CD8-positive, alpha-beta memory T cell (primary cell): ENCODE results near the gene PDZD2. TPM values are rescaled to one million over a fixed set of nuclear protein-coding genes. Genes with fewer than 3 reads are reported as not detected.

ENCODE experiments used
- CTCF ChIA-PET: fragments of 350-600 bp; sonication (Branson Sonifier 250); formaldehyde crosslinking; loops from one replicate; lab custom pipeline; 2021; ENCODE audit warnings: antibody characterized with exemption; lab: Charles Lee
- POLR2A ChIA-PET: fragments of 350-600 bp; sonication (Branson Sonifier 250); formaldehyde crosslinking; loops from one replicate; lab custom pipeline; 2021; ENCODE audit warnings: antibody characterized with exemption; lab: Charles Lee
- DNase-seq, 5 donors: peaks; one replicate each; pipeline versions ENCODE4 v3.0.0 to v3.0.0-alpha.2; 2020 to 2022; ENCODE audit warnings: mixed read lengths in 1 of 5
- H3K27ac ChIP-seq: one replicate; pipeline ENCODE4 v1.7.0; 2013; ENCODE audit warnings: low read depth, mild to moderate bottlenecking, low read length, moderate library complexity
- H3K27me3 ChIP-seq: 2 replicates; pipeline ENCODE4 v1.7.0; 2013; ENCODE audit warnings: low read length, mild to moderate bottlenecking; ENCODE audit not compliant: insufficient read depth, poor library complexity, severe bottlenecking
- H3K36me3 ChIP-seq: 2 replicates; pipeline ENCODE4 v1.7.0; 2013; ENCODE audit warnings: mild to moderate bottlenecking, low read length, moderate library complexity; ENCODE audit not compliant: insufficient read depth
- H3K4me1 ChIP-seq: 2 replicates; pipeline ENCODE4 v1.7.0; 2013; ENCODE audit warnings: mild to moderate bottlenecking, low read length, moderate library complexity; ENCODE audit not compliant: insufficient read depth
- H3K4me3 ChIP-seq: 2 replicates; pipeline ENCODE4 v1.7.0; 2013; ENCODE audit warnings: mild to moderate bottlenecking, low read length
- H3K9me3 ChIP-seq: 2 replicates; pipeline ENCODE4 v1.7.0; 2013; ENCODE audit warnings: mild to moderate bottlenecking, low read length
- H3K27ac Mint-ChIP-seq, 8 donors: one replicate each; pipeline ENCODE4 v1.8.0; 2020 to 2021; ENCODE audit warnings: mixed read lengths in 8 of 8, mild to moderate bottlenecking in 6 of 8, inconsistent platforms in 3 of 8, moderate library complexity in 3 of 8
- H3K27me3 Mint-ChIP-seq, 2 donors: one replicate each; pipeline ENCODE4 v1.8.0; 2020 to 2021; ENCODE audit warnings: mixed read lengths in 2 of 2, mild to moderate bottlenecking in 1 of 2, moderate library complexity in 1 of 2
- H3K36me3 Mint-ChIP-seq, 3 donors: one replicate each; pipeline ENCODE4 v1.8.0; 2020 to 2021; ENCODE audit warnings: mixed read lengths in 3 of 3, inconsistent platforms in 1 of 3, mild to moderate bottlenecking in 1 of 3
- H3K4me1 Mint-ChIP-seq, 3 donors: one replicate each; pipeline ENCODE4 v1.8.0; 2020 to 2021; ENCODE audit warnings: mixed read lengths in 3 of 3, inconsistent platforms in 1 of 3, mild to moderate bottlenecking in 1 of 3
- H3K4me3 Mint-ChIP-seq, 7 donors: one replicate each; pipeline ENCODE4 v1.8.0; 2020 to 2021; ENCODE audit warnings: mixed read lengths in 7 of 7, mild to moderate bottlenecking in 6 of 7, moderate library complexity in 4 of 7, inconsistent platforms in 2 of 7
- H3K9me3 Mint-ChIP-seq, 5 donors: one replicate each; pipeline ENCODE4 v1.8.0; 2020 to 2022; ENCODE audit warnings: mixed read lengths in 5 of 5, mild to moderate bottlenecking in 3 of 5, moderate library complexity in 2 of 5, inconsistent platforms in 1 of 5
- polyA plus RNA-seq: library from polyadenylated mRNA; unstranded; fragments of 300-500 nt; fragmentation: Illumina TruSeq; gene quantifications from one replicate; pipeline ENCODE4 v1.2.3, GENCODE V29; 2021
- total RNA-seq, 2 experiments: library from RNA; stranded (reverse); gene quantifications; one replicate each; pipeline ENCODE4 v1.2.3, GENCODE V29; 2021

The PDZD2 gene
- total and polyA plus RNA-seq, 3 experiments from 2014 or later, result 0.15 to 0.40 (median 0.27) TPM

GRCh38 chr5:32000731-32001130 lies 361.8 kb downstream of the PDZD2 start:
- Mint-ChIP-seq H3K27ac (no peak overlapping the region), H3K36me3 (no peaks in the 10 kb centered on the region), H3K9me3 (peaks cover 0 to 2% (median 0%) of the 10 kb centered on the region in 5 donors), H3K4me1 (no peaks in the 10 kb centered on the region), H3K27me3 (peaks cover 0 to 4% of the 10 kb centered on the region in 2 donors), H3K4me3 (no peak overlapping the region)
- no peak overlapping the region for H3K4me3 ChIP-seq
- ChIA-PET CTCF (interaction anchor here (1.3 kb wide), 1 partner anchor 9 kb away, joined by 4 read pairs; no protein-coding TSS in a partner anchor), POLR2A (no interaction called here)
- H3K9me3 ChIP-seq, result no peaks in the 10 kb centered on the region
- no peaks in the 10 kb centered on the region for H3K4me1 ChIP-seq
- H3K36me3 ChIP-seq, result no peaks in the 10 kb centered on the region
- no peaks in the 10 kb centered on the region for H3K27me3 ChIP-seq
- no peak for DNase-seq
- no peak overlapping the region for H3K27ac ChIP-seq

GRCh38 chr5:32001284-32001683 lies 362.4 kb downstream of the PDZD2 start:
- H3K4me3 Mint-ChIP-seq, result no peak overlapping the region
- H3K4me3 ChIP-seq, result no peak overlapping the region
- POLR2A ChIA-PET, result no interaction called here
- peaks cover 0 to 4% of the 10 kb centered on the region in 2 donors for H3K27me3 Mint-ChIP-seq
- no peaks in the 10 kb centered on the region for H3K36me3 ChIP-seq
- H3K9me3 Mint-ChIP-seq, result peaks cover 0 to 2% (median 0%) of the 10 kb centered on the region in 5 donors
- H3K36me3 Mint-ChIP-seq, result no peaks in the 10 kb centered on the region
- H3K27ac ChIP-seq, result no peak overlapping the region
- CTCF ChIA-PET, result interaction anchor here (0.6 to 1.3 kb wide), 2 partner anchors 9 to 16 kb away, joined by 3 to 4 read pairs; no protein-coding TSS in a partner anchor
- no peaks in the 10 kb centered on the region for H3K27me3 ChIP-seq
- no peaks in the 10 kb centered on the region for H3K4me1 ChIP-seq
- no peaks in the 10 kb centered on the region for H3K4me1 Mint-ChIP-seq
- no peak for DNase-seq
- H3K27ac Mint-ChIP-seq, result no peak overlapping the region
- H3K9me3 ChIP-seq, result no peaks in the 10 kb centered on the region

DNA sequence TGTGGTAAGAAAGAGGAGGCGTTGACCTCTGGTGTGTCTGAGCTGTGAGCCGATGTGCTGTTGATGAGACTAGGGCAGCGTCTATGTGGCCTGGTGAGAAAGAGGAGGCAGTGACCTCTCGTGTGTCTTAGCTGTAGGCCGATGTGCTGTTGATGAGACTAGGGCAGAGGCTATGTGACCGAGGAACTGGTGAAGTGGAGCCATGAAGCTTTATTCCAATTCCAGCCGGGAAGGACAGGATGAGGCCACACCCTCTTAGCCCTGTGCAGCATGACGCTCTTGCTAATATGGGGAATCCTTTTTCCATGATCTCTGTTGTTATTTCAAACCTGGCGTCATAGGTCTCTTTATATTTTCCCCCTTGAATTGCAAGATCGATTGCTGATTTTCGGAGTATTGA lies 362.8 kb downstream of the PDZD2 start:
- Histone ChIP-seq H3K4me1 (no peaks in the 10 kb centered on the region), H3K4me3 (no peak overlapping the region), H3K9me3 (no peaks in the 10 kb centered on the region), H3K36me3 (no peaks in the 10 kb centered on the region), H3K27ac (no peak overlapping the region), H3K27me3 (no peaks in the 10 kb centered on the region)
- Mint-ChIP-seq H3K27ac (no peak overlapping the region), H3K36me3 (no peaks in the 10 kb centered on the region), H3K4me1 (no peaks in the 10 kb centered on the region), H3K9me3 (peaks cover 0 to 2% (median 0%) of the 10 kb centered on the region in 5 donors), H3K4me3 (no peak overlapping the region), H3K27me3 (peaks cover 0 to 4% of the 10 kb centered on the region in 2 donors)
- ChIA-PET POLR2A (no interaction called here), CTCF (interaction anchor here (0.6 kb wide), 1 partner anchor 16 kb away, joined by 3 read pairs; no protein-coding TSS in a partner anchor)
- DNase-seq, result no peak

- H3K4me3 Mint-ChIP-seq, result no peak overlapping the region
- Histone ChIP-seq H3K27me3 (no peaks in the 10 kb centered on the region), H3K9me3 (no peaks in the 10 kb centered on the region), H3K4me1 (no peaks in the 10 kb centered on the region), H3K27ac (no peak overlapping the region), H3K36me3 (no peaks in the 10 kb centered on the region), H3K4me3 (no peak overlapping the region)
- POLR2A ChIA-PET, result no interaction called here
- no peak overlapping the region for H3K27ac Mint-ChIP-seq
- no peaks in the 10 kb centered on the region for H3K4me1 Mint-ChIP-seq
- peaks cover 0 to 4% of the 10 kb centered on the region in 2 donors for H3K27me3 Mint-ChIP-seq
- peaks cover 0 to 2% (median 0%) of the 10 kb centered on the region in 5 donors for H3K9me3 Mint-ChIP-seq
- DNase-seq, result no peak
- CTCF ChIA-PET, result no interaction called here
- no peaks in the 10 kb centered on the region for H3K36me3 Mint-ChIP-seq
Measured at GRCh38 chr5:32002755-32003154, 363.8 kb downstream of the PDZD2 start.

- H3K27me3 ChIP-seq, result no peaks in the 10 kb centered on the region
- Mint-ChIP-seq H3K36me3 (no peaks in the 10 kb centered on the region), H3K27ac (no peak overlapping the region), H3K27me3 (peaks cover 0 to 4% of the 10 kb centered on the region in 2 donors), H3K4me3 (no peak overlapping the region), H3K4me1 (no peaks in the 10 kb centered on the region), H3K9me3 (peaks cover 0 to 4% (median 0%) of the 10 kb centered on the region in 5 donors)
- CTCF ChIA-PET, result no interaction called here
- H3K4me3 ChIP-seq, result no peak overlapping the region
- H3K9me3 ChIP-seq, result no peaks in the 10 kb centered on the region
- POLR2A ChIA-PET, result no interaction called here
- H3K36me3 ChIP-seq, result no peaks in the 10 kb centered on the region
- DNase-seq, result no peak
- no peaks in the 10 kb centered on the region for H3K4me1 ChIP-seq
- no peak overlapping the region for H3K27ac ChIP-seq
Measured at GRCh38 chr5:32003981-32004380, 365.1 kb downstream of the PDZD2 start.

GRCh38 chr5:32004404-32004803 lies 365.5 kb downstream of the PDZD2 start:
- no peaks in the 10 kb centered on the region for H3K36me3 ChIP-seq
- no peaks in the 10 kb centered on the region for H3K4me1 Mint-ChIP-seq
- H3K27me3 Mint-ChIP-seq, result peaks cover 0 to 4% of the 10 kb centered on the region in 2 donors
- no peak overlapping the region for H3K27ac Mint-ChIP-seq
- H3K4me3 Mint-ChIP-seq, result no peak overlapping the region
- DNase-seq, result no peak
- no peaks in the 10 kb centered on the region for H3K9me3 ChIP-seq
- no peak overlapping the region for H3K4me3 ChIP-seq
- no peaks in the 10 kb centered on the region for H3K27me3 ChIP-seq
- no peaks in the 10 kb centered on the region for H3K36me3 Mint-ChIP-seq
- ChIA-PET CTCF (no interaction called here), POLR2A (no interaction called here)
- H3K4me1 ChIP-seq, result no peaks in the 10 kb centered on the region
- H3K9me3 Mint-ChIP-seq, result peaks cover 0 to 4% (median 0%) of the 10 kb centered on the region in 5 donors
- no peak overlapping the region for H3K27ac ChIP-seq

GRCh38 chr5:32008746-32009145 lies 369.8 kb downstream of the PDZD2 start:
- POLR2A ChIA-PET, result no interaction called here
- H3K4me3 ChIP-seq, result no peak overlapping the region
- H3K9me3 ChIP-seq, result no peaks in the 10 kb centered on the region
- H3K27ac ChIP-seq, result no peak overlapping the region
- H3K27me3 Mint-ChIP-seq, result peaks cover 3 to 4% of the 10 kb centered on the region in 2 donors
- peaks cover 0 to 2% (median 0%) of the 10 kb centered on the region in 5 donors for H3K9me3 Mint-ChIP-seq
- no peaks in the 10 kb centered on the region for H3K36me3 Mint-ChIP-seq
- H3K27me3 ChIP-seq, result no peaks in the 10 kb centered on the region
- no peaks in the 10 kb centered on the region for H3K4me1 Mint-ChIP-seq
- DNase-seq, result no peak
- no peaks in the 10 kb centered on the region for H3K4me1 ChIP-seq
- no peak overlapping the region for H3K4me3 Mint-ChIP-seq
- H3K27ac Mint-ChIP-seq, result no peak overlapping the region
- CTCF ChIA-PET, result no interaction called here
- no peaks in the 10 kb centered on the region for H3K36me3 ChIP-seq

- Histone ChIP-seq H3K36me3 (no peaks in the 10 kb centered on the region), H3K9me3 (no peaks in the 10 kb centered on the region), H3K4me1 (no peaks in the 10 kb centered on the region), H3K27me3 (no peaks in the 10 kb centered on the region), H3K4me3 (no peak overlapping the region), H3K27ac (no peak overlapping the region)
- H3K9me3 Mint-ChIP-seq, result no peaks in the 10 kb centered on the region
- peaks cover 0 to under 1% (median 0%) of the 10 kb centered on the region in 3 donors for H3K36me3 Mint-ChIP-seq
- no peak for DNase-seq
- ChIA-PET POLR2A (no interaction called here), CTCF (no interaction called here)
- H3K4me1 Mint-ChIP-seq, result peaks cover 5 to 14% (median 10%) of the 10 kb centered on the region in 3 donors
- no peak overlapping the region for H3K4me3 Mint-ChIP-seq
- peaks cover 4 to 5% of the 10 kb centered on the region in 2 donors for H3K27me3 Mint-ChIP-seq
- H3K27ac Mint-ChIP-seq, result no peak overlapping the region
Measured at GRCh38 chr5:32013658-32014057, 374.7 kb downstream of the PDZD2 start.
